Heart left ventricle (tissue), 16 donors: ENCODE data around the gene UBE3B. TPM values are rescaled to one million over a fixed set of nuclear protein-coding genes. Genes with fewer than 3 reads are reported as not detected.

ENCODE experiments used
- ATAC-seq, 4 donors: fragments of 200-7000 bp; cut with Tn5 transposase; one replicate each; pipeline ENCODE4 v1.9.1; 2020 to 2022; ENCODE audit warnings: moderate library complexity in 4 of 4, mild to moderate bottlenecking in 3 of 4, moderate number of reproducible peaks in 1 of 4
- DNase-seq, 5 donors: peaks; one replicate each; pipeline ENCODE4 v3.0.0-alpha.2; 2020
- H3K27ac ChIP-seq, 12 donors: fragments of 200-600 bp; sonication (generic) in 4 of 12; one replicate each; pipeline versions ENCODE4 v1.5.0 to v1.8.0; 2016 to 2022; ENCODE audit warnings: mild to moderate bottlenecking in 2 of 12
- H3K27me3 ChIP-seq, 9 donors: fragments of 200-600 bp; sonication (generic) in 2 of 9; one replicate each; pipeline versions ENCODE4 v1.5.1 to v1.8.0; 2016 to 2022; ENCODE audit warnings: mild to moderate bottlenecking in 3 of 9
- H3K36me3 ChIP-seq, 9 donors: fragments of 200-600 bp; sonication (generic) in 2 of 9; one replicate each; pipeline versions ENCODE4 v1.5.0 to v1.8.0; 2018 to 2022; ENCODE audit warnings: mild to moderate bottlenecking in 2 of 9
- H3K4me1 ChIP-seq, 12 donors: fragments of 200-600 bp; sonication (generic) in 4 of 12; one replicate each; pipeline versions ENCODE4 v1.5.0 to v1.8.0; 2016 to 2022; ENCODE audit warnings: mild to moderate bottlenecking in 3 of 12
- H3K4me3 ChIP-seq, 12 donors: fragments of 200-600 bp; sonication (generic) in 4 of 12; one replicate each; pipeline versions ENCODE4 v1.5.0 to v1.8.0; 2017 to 2022; ENCODE audit warnings: mild to moderate bottlenecking in 9 of 12, moderate library complexity in 4 of 12
- H3K9me3 ChIP-seq, 12 donors: fragments of 200-600 bp; sonication (generic) in 4 of 12; one replicate each; pipeline versions ENCODE4 v1.5.0 to v1.8.0; 2016 to 2022; ENCODE audit warnings: mild to moderate bottlenecking in 1 of 12
- POLR2A ChIP-seq, 2 donors: fragments of 450-650 bp; IDR thresholded peaks; one replicate each; pipeline ENCODE4 v1.6.1; 2017; ENCODE audit warnings: antibody characterized with exemption in 2 of 2, mild to moderate bottlenecking in 2 of 2, moderate library complexity in 2 of 2
- WGBS, 4 donors: extraction: QIAGEN DNeasy Blood & Tissue Kit in 2 of 4; methylation state at CpG; one replicate each; pipeline versions ENCODE4 v1.1.5 to v1.1.7; 2013 to 2018; 5-methylcytosine and 5-hydroxymethylcytosine counted together
- intact Hi-C, 10 donors: fragments of 100-400 bp; cut with DNase I; formaldehyde crosslinking; loops; one replicate each; pipeline versions ENCODE4 v1.11.1 to v1.14.2; 2022
- polyA plus RNA-seq, 2 donors: library from polyadenylated mRNA; stranded (reverse); fragments of 200-250 nt; gene quantifications; one replicate each; pipeline ENCODE4 v1.2.3, GENCODE V29; 2013
- total RNA-seq, 9 donors: library from RNA; depleted of rRNA in 2 of 9; stranded (reverse); fragments of >200 nt in 2 of 9; fragmentation: NEBNext Ultra II Directional in 3 of 9; extraction: Animal tissue kit (Norgen Biotek cat#: 25700) in 3 of 9; gene quantifications; one replicate each; pipeline versions ENCODE4 v1.1.0 to v1.2.4, GENCODE V29; 2016 to 2023
- TF ChIP-seq, protein P1 (sequence below), 12 donors: fragments of 200-600 bp; sonication (generic) in 4 of 12; IDR thresholded peaks; one replicate each; pipeline versions ENCODE4 v1.5.0 to v1.8.0; 2018 to 2022; ENCODE audit warnings: antibody characterized with exemption in 12 of 12, mild to moderate bottlenecking in 5 of 12
- donor health status: ischemic (EF 13 %, LVEDD 7.1; RV severe dilation, severe dysfunction).
- donor health status: healthy with polysubstance abuse.
- donor health status: DM: no; HTN: yes; CAD: no.
- donor health status: DM: no; HTN: no; CAD: no.
- donor health status: ischemic (EF 25% LVEDD 6.9; RV normal size, moderate dysfunction).
- donor health status: ischemic (EF 25% LVEDD 5.7; RV mildly dilated, moderate dysfunction).
- donor health status: healthy.
- donor health status: DM: yes; HTN: yes; CAD: no.
- donor health status: ischemic (EF 35%, LVEDD 5.7; RV mildly dilated, moderate dysfunction).
- donor health status: nonischemic (EF 11% LVEDD 7.7; RV severe dilation, severe dysfunction).
- donor health status: DM: yes; HTN: yes; CAD: no.
- donor health status: PGD.
- donor health status: ischemic (EF 29% LVEDD 5.4; RV normal size, mild dysfunction).
- donor health status: nonischemic (EF 23%, LVEDD 6.1; RV moderate dilation, normal function).

The UBE3B gene
- total and polyA plus RNA-seq, 11 donors, result 19.1 to 82.7 (median 50.6) TPM

- no peak overlapping the region for H3K4me3 ChIP-seq
- TF ChIP-seq, protein P1, sequence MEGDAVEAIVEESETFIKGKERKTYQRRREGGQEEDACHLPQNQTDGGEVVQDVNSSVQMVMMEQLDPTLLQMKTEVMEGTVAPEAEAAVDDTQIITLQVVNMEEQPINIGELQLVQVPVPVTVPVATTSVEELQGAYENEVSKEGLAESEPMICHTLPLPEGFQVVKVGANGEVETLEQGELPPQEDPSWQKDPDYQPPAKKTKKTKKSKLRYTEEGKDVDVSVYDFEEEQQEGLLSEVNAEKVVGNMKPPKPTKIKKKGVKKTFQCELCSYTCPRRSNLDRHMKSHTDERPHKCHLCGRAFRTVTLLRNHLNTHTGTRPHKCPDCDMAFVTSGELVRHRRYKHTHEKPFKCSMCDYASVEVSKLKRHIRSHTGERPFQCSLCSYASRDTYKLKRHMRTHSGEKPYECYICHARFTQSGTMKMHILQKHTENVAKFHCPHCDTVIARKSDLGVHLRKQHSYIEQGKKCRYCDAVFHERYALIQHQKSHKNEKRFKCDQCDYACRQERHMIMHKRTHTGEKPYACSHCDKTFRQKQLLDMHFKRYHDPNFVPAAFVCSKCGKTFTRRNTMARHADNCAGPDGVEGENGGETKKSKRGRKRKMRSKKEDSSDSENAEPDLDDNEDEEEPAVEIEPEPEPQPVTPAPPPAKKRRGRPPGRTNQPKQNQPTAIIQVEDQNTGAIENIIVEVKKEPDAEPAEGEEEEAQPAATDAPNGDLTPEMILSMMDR (IDR thresholded peaks at IDR 0.05), result no peak
- TF ChIP-seq POLR2A (IDR thresholded peaks at IDR 0.05), result no peak
- no peak for ATAC-seq
- no peaks in the 10 kb centered on the region for H3K9me3 ChIP-seq
- DNase-seq, result no peak
- H3K27me3 ChIP-seq, result no peaks in the 10 kb centered on the region
- H3K36me3 ChIP-seq, result no peaks in the 10 kb centered on the region
- WGBS, 4 donors, result 62 to 70% (median 65%) methylated on average over 6 of the region's 6 CpGs
- H3K27ac ChIP-seq, result peak overlapping the region in 5 of 12 donors; percentile 9 to 68 (median 33)
- H3K4me1 ChIP-seq, result peaks cover 0 to 16% (median 10%) of the 10 kb centered on the region in 12 donors
- intact Hi-C loops, result loop anchor here in 9 of 10 donors (1.0 to 10.0 kb wide), 6 partner anchors 44 to 345 kb away; partner anchors contain the start of genes KCTD10 (in 8 of the 9) and UBE3B (in 8 of the 9)
Observed at GRCh38 chr12:109432431-109432830, 45.0 kb upstream of the UBE3B start.

- TF ChIP-seq, protein P1 (IDR thresholded peaks at IDR 0.05), result peak; percentile 72 to 89 (median 82)
- no peak for TF ChIP-seq POLR2A (IDR thresholded peaks at IDR 0.05)
- intact Hi-C loops, result loop anchor here in 9 of 10 donors (1.0 to 10.0 kb wide), 6 partner anchors 44 to 344 kb away; partner anchors contain the start of genes KCTD10 (in 8 of the 9) and UBE3B (in 8 of the 9)
- peak overlapping the region in 10 of 12 donors; percentile 3 to 68 (median 32) for H3K27ac ChIP-seq
- DNase-seq, result peak; percentile 79 to 92 (median 85)
- 22 to 29% (median 26%) methylated on average over 14 of the region's 14 CpGs for WGBS, 4 donors
- H3K36me3 ChIP-seq, result no peaks in the 10 kb centered on the region
- peaks cover 0 to 16% (median 10%) of the 10 kb centered on the region in 12 donors for H3K4me1 ChIP-seq
- H3K27me3 ChIP-seq, result no peaks in the 10 kb centered on the region
- ATAC-seq, result peak in 3 of 4 donors; percentile 47 to 80 (median 74)
- no peaks in the 10 kb centered on the region for H3K9me3 ChIP-seq
- H3K4me3 ChIP-seq, result peak overlapping the region in 6 of 12 donors; percentile 1 to 26 (median 9)
Observed at GRCh38 chr12:109432842-109433304, 44.6 kb upstream of the UBE3B start.

GRCh38 chr12:109433618-109434017 is 43.8 kb upstream of the UBE3B start:
- peak; percentile 3 to 65 (median 48) for ATAC-seq
- DNase-seq, result peak in 4 of 5 donors; percentile 15 to 59 (median 40)
- Histone ChIP-seq H3K4me3 (no peak overlapping the region), H3K27ac (peak overlapping the region in 7 of 12 donors; percentile 9 to 68 (median 33)), H3K4me1 (peaks cover 0 to 16% (median 10%) of the 10 kb centered on the region in 12 donors), H3K9me3 (no peaks in the 10 kb centered on the region), H3K27me3 (no peaks in the 10 kb centered on the region), H3K36me3 (no peaks in the 10 kb centered on the region)
- intact Hi-C loops, result loop anchor here in 8 of 10 donors (2.0 to 10.0 kb wide), 5 partner anchors 43 to 344 kb away; partner anchors contain the start of genes KCTD10 (in 6 of the 8) and UBE3B (in 6 of the 8)
- TF ChIP-seq, protein P1 (IDR thresholded peaks at IDR 0.05), result peak in 9 of 12 donors; percentile 14 to 50 (median 34)
- no peak for TF ChIP-seq POLR2A (IDR thresholded peaks at IDR 0.05)
- 46 to 68% (median 66%) methylated on average over 4 of the region's 4 CpGs for WGBS, 4 donors

- H3K9me3 ChIP-seq, result no peaks in the 10 kb centered on the region
- ATAC-seq (no peak), DNase-seq (no peak)
- 87 to 91% (median 89%) methylated on average over 7 of the region's 7 CpGs for WGBS, 4 donors
- H3K36me3 ChIP-seq, result no peaks in the 10 kb centered on the region
- intact Hi-C loops, result loop anchor here in 8 of 10 donors (5.0 to 10.0 kb wide), 4 partner anchors 43 to 343 kb away; partner anchors contain the start of genes KCTD10 (in 5 of the 8) and UBE3B (in 5 of the 8)
- H3K4me1 ChIP-seq, result peaks cover 0 to 16% (median 10%) of the 10 kb centered on the region in 12 donors
- H3K27me3 ChIP-seq, result no peaks in the 10 kb centered on the region
- TF ChIP-seq, protein P1 (IDR thresholded peaks at IDR 0.05), result no peak
- no peak for TF ChIP-seq POLR2A (IDR thresholded peaks at IDR 0.05)
- no peak overlapping the region for H3K27ac ChIP-seq
- no peak overlapping the region for H3K4me3 ChIP-seq
Observed at GRCh38 chr12:109434582-109434981, 42.9 kb upstream of the UBE3B start.
